ENCODE measurements around the gene PSMA5. TPM values are rescaled to one million over a fixed set of nuclear protein-coding genes. Genes with fewer than 3 reads are reported as not detected.
A peak's percentile ranks its signal among the peaks of the same experiment; 100 is the strongest.

The PSMA5 gene
- total RNA-seq, 1 experiment from 2014 or later: 133 TPM

- H4K91ac ChIP-seq (ENCODE audit: insufficient read length, low read depth, low read length): no peak overlapping the region
- no peak overlapping the region for H2AFZ ChIP-seq (ENCODE audit: low read length)
- TF ChIP-seq CTCF (conservative IDR thresholded peaks at IDR 0.05): no peak
- Mint-ChIP-seq H3K36me3 (ENCODE audit: insufficient read depth in 1 of 3, low read depth in 3 of 3) (peaks cover 3 to 7% (median 5%) of the 10 kb centered on the region in 3 experiments; a peak in 6 of 7 replicates), H3K27me3 (ENCODE audit: low read depth) (no peaks in the 10 kb centered on the region), H3K4me3 (no peak overlapping the region), H3K27ac (peak overlapping the region; percentile 1 to 79 (median 15); a peak in 5 of 7 replicates), H3K9me3 (no peaks in the 10 kb centered on the region), H3K4me1 (peaks cover 13 to 22% of the 10 kb centered on the region in 2 experiments)
- WGBS (ENCODE audit: extremely low coverage, insufficient read length, low lambda C conversion rate): 100% methylated on average over 1 of the region's 5 CpGs
- H4K8ac ChIP-seq (replicated peaks; ENCODE audit: insufficient read length, low read depth, low read length): no peak overlapping the region
- no peaks in the 10 kb centered on the region for H3K27me3 ChIP-seq (ENCODE audit: insufficient read depth, low read length)
- H4K5ac ChIP-seq (ENCODE audit: insufficient read length, low read depth, low read length): no peak overlapping the region
- no peak overlapping the region for H3T11ph ChIP-seq (ENCODE audit: low read length)
- H3K4me1 ChIP-seq (ENCODE audit: insufficient read depth, low read length): no peaks in the 10 kb centered on the region
- H3K9me3 ChIP-seq (ENCODE audit: control insufficient read depth, low read depth, low read length): no peaks in the 10 kb centered on the region
- H3K4ac ChIP-seq (ENCODE audit: low read depth, low read length): no peak overlapping the region
- no peak overlapping the region for H2AK5ac ChIP-seq (ENCODE audit: insufficient read length, low read length)
- H3K56ac ChIP-seq (ENCODE audit: insufficient read length, low read depth, low read length): no peak overlapping the region
- no peak for DNase-seq
- H2BK12ac ChIP-seq (ENCODE audit: insufficient read length, low read depth, low read length): no peak overlapping the region
- H3K79me1 ChIP-seq (ENCODE audit: insufficient read depth, low read depth, low read length, poor library complexity, severe bottlenecking): peaks cover 4% of the 10 kb centered on the region
- H3K23ac ChIP-seq (ENCODE audit: insufficient read length, low read depth, low read length): no peak overlapping the region
- H3K79me2 ChIP-seq (ENCODE audit: insufficient read depth, low read length): peaks cover 9% of the 10 kb centered on the region; the same call in 1 of the 2 replicates
- no peak overlapping the region for H2BK20ac ChIP-seq (ENCODE audit: low read depth, low read length, poor library complexity, severe bottlenecking)
- no peak overlapping the region for H2BK5ac ChIP-seq (ENCODE audit: insufficient read length, low read length)
- no peaks in the 10 kb centered on the region for H3K23me2 ChIP-seq (ENCODE audit: insufficient read length, low read depth, low read length, poor library complexity, severe bottlenecking)
- H3K14ac ChIP-seq (ENCODE audit: insufficient read depth, low read length): no peak overlapping the region
- no peak overlapping the region for H3K4me2 ChIP-seq (ENCODE audit: insufficient read depth, insufficient read length, low read length)
- no peak overlapping the region for H2BK15ac ChIP-seq (ENCODE audit: low read depth, low read length)
- no peak overlapping the region for H3K27ac ChIP-seq (ENCODE audit: insufficient read length, low read depth, low read length)
- H4K20me1 ChIP-seq (ENCODE audit: control insufficient read depth, insufficient read depth, insufficient read length): no peaks in the 10 kb centered on the region
- H3K9ac ChIP-seq (ENCODE audit: extremely low read depth, insufficient read length, low read length): no peak overlapping the region
- H3K18ac ChIP-seq (ENCODE audit: insufficient read length, low read depth, low read length): no peak overlapping the region
- no peak overlapping the region for H2BK120ac ChIP-seq (ENCODE audit: low read depth, low read length, poor library complexity, severe bottlenecking)
Measured at GRCh38 chr1:109389638-109390341, 36.5 kb downstream of the PSMA5 start.
